ENCODE data around the gene LTB4R.
A peak's percentile ranks its signal among the peaks of the same experiment; 100 is the strongest.

The LTB4R gene

GRCh38 chr14:24310646-24311604 is at the start of gene LTB4R:
LTB4R (plus strand) TSS chr14:24311502; CDS start chr14:24315652, 4,150 bp downstream.
- DNase-seq (ENCODE audit: low spot score): peak; percentile 85

- DNase-seq (ENCODE audit: low spot score): no peak
Observed at GRCh38 chr14:24261969-24262327, 49.4 kb upstream of the LTB4R start.

- DNase-seq (ENCODE audit: low spot score): no peak
Observed at GRCh38 chr14:24262821-24263733, 48.2 kb upstream of the LTB4R start, which contains the start of gene TGM1. TGM1 (minus strand) TSS chr14:24263177; CDS start chr14:24262352, 825 bp downstream.

GRCh38 chr14:24263848-24264247 is 47.5 kb upstream of the LTB4R start:
- no peak for DNase-seq (ENCODE audit: low spot score)

- no peak for DNase-seq (ENCODE audit: low spot score)
Observed at GRCh38 chr14:24264298-24264697, 47.0 kb upstream of the LTB4R start.

- no peak for DNase-seq (ENCODE audit: low spot score)
Observed at GRCh38 chr14:24266344-24267244, 44.7 kb upstream of the LTB4R start.

- DNase-seq (ENCODE audit: low spot score): no peak
Observed at GRCh38 chr14:24267516-24267915, 43.8 kb upstream of the LTB4R start.

- no peak for DNase-seq (ENCODE audit: low spot score)
Observed at GRCh38 chr14:24268225-24268624, 43.1 kb upstream of the LTB4R start.

- no peak for DNase-seq (ENCODE audit: low spot score)
Observed at GRCh38 chr14:24269368-24269767, 41.9 kb upstream of the LTB4R start.

GRCh38 chr14:24269910-24270536 is 41.3 kb upstream of the LTB4R start:
- DNase-seq (ENCODE audit: low spot score): no peak

GRCh38 chr14:24270537-24271133 is 40.7 kb upstream of the LTB4R start:
- DNase-seq (ENCODE audit: low spot score): no peak

GRCh38 chr14:24271134-24271833 is 40.0 kb upstream of the LTB4R start, which contains the start of gene RABGGTA:
RABGGTA (minus strand) TSS chr14:24271597; CDS start chr14:24271115, 482 bp downstream.
- peak; percentile 96 for DNase-seq (ENCODE audit: low spot score)

GRCh38 chr14:24271834-24272263 is 39.5 kb upstream of the LTB4R start:
- DNase-seq (ENCODE audit: low spot score): no peak

GRCh38 chr14:24272467-24272866 is 38.8 kb upstream of the LTB4R start:
- no peak for DNase-seq (ENCODE audit: low spot score)

- no peak for DNase-seq (ENCODE audit: low spot score)
Observed at GRCh38 chr14:24273422-24273998, 37.8 kb upstream of the LTB4R start.

- no peak for DNase-seq (ENCODE audit: low spot score)
Observed at GRCh38 chr14:24274101-24274543, 37.2 kb upstream of the LTB4R start.

- no peak for DNase-seq (ENCODE audit: low spot score)
Observed at GRCh38 chr14:24277071-24277470, 34.2 kb upstream of the LTB4R start.

- DNase-seq (ENCODE audit: low spot score): no peak
Observed at GRCh38 chr14:24277606-24278321, 33.5 kb upstream of the LTB4R start.

- no peak for DNase-seq (ENCODE audit: low spot score)
Observed at GRCh38 chr14:24278424-24278823, 32.9 kb upstream of the LTB4R start.
